SJCRH30 (cell line): ENCODE measurements around the gene PTGER3. TPM values are rescaled to one million over a fixed set of nuclear protein-coding genes. Genes with fewer than 3 reads are reported as not detected.

Source experiments
- DNase-seq, 2 experiments: peaks; one replicate each; pipeline ENCODE4 v3.0.0-alpha.2; 2015 to 2020
- H3K27ac ChIP-seq: fragments of 250-450 bp; sonication (Bioruptor Pico); 2 replicates; pipeline ENCODE4 v1.5.1; 2020; ENCODE audit warnings: mild to moderate bottlenecking, moderate library complexity
- H3K27me3 ChIP-seq: fragments of 250-450 bp; sonication (Bioruptor Pico); 2 replicates; pipeline ENCODE4 v1.5.1; 2020; ENCODE audit warnings: mild to moderate bottlenecking, moderate library complexity
- H3K36me3 ChIP-seq: fragments of 250-450 bp; sonication (Bioruptor Pico); 2 replicates; pipeline ENCODE4 v1.5.1; 2020; ENCODE audit warnings: mild to moderate bottlenecking, moderate library complexity
- H3K4me1 ChIP-seq: fragments of 250-450 bp; sonication (Bioruptor Pico); 2 replicates; pipeline ENCODE4 v1.5.1; 2020; ENCODE audit warnings: mild to moderate bottlenecking, moderate library complexity
- H3K4me3 ChIP-seq: fragments of 250-450 bp; sonication (Bioruptor Pico); 2 replicates; pipeline ENCODE4 v1.5.1; 2020; ENCODE audit warnings: mild to moderate bottlenecking, moderate library complexity
- H3K9me3 ChIP-seq: fragments of 250-450 bp; sonication (Bioruptor Pico); replicated peaks from 2 replicates; pipeline ENCODE4 v1.5.1; 2020; ENCODE audit warnings: mild to moderate bottlenecking, moderate library complexity
- total RNA-seq: library from RNA; depleted of rRNA; stranded (reverse); fragments of >200 nt; shearing (Covaris generic); gene quantifications from 2 replicates; pipeline ENCODE4 v1.2.3, GENCODE V29; 2014

The PTGER3 gene
- total RNA-seq, 1 experiment from 2014 or later, result not detected

GRCh38 chr1:71072273-71072672 lies 24.7 kb upstream of the PTGER3 start:
- H3K36me3 ChIP-seq, result peaks cover 94% of the 10 kb centered on the region
- DNase-seq, result no peak
- H3K9me3 ChIP-seq, result no peaks in the 10 kb centered on the region
- H3K27me3 ChIP-seq, result no peaks in the 10 kb centered on the region
- no peaks in the 10 kb centered on the region for H3K4me1 ChIP-seq
- no peak overlapping the region for H3K27ac ChIP-seq
- no peak overlapping the region for H3K4me3 ChIP-seq

GRCh38 chr1:71071720-71072119 lies 24.1 kb upstream of the PTGER3 start:
- no peaks in the 10 kb centered on the region for H3K4me1 ChIP-seq
- H3K27ac ChIP-seq, result no peak overlapping the region
- no peak overlapping the region for H3K4me3 ChIP-seq
- no peak for DNase-seq
- peaks cover 94% of the 10 kb centered on the region for H3K36me3 ChIP-seq
- H3K9me3 ChIP-seq, result no peaks in the 10 kb centered on the region
- H3K27me3 ChIP-seq, result no peaks in the 10 kb centered on the region

- Histone ChIP-seq H3K27ac (no peak overlapping the region), H3K36me3 (peaks cover 95% of the 10 kb centered on the region), H3K4me3 (no peak overlapping the region), H3K4me1 (no peaks in the 10 kb centered on the region), H3K9me3 (no peaks in the 10 kb centered on the region), H3K27me3 (no peaks in the 10 kb centered on the region)
- no peak for DNase-seq
These were observed 21.0 kb upstream of the PTGER3 start for GRCh38 chr1:71068325-71069240.

GRCh38 chr1:71054791-71055190 lies 7.2 kb upstream of the PTGER3 start:
- Histone ChIP-seq H3K9me3 (no peaks in the 10 kb centered on the region), H3K27ac (no peak overlapping the region), H3K4me1 (no peaks in the 10 kb centered on the region), H3K36me3 (peaks cover 2% of the 10 kb centered on the region), H3K27me3 (no peaks in the 10 kb centered on the region), H3K4me3 (no peak overlapping the region)
- no peak for DNase-seq

GRCh38 chr1:71054281-71054731 lies 6.7 kb upstream of the PTGER3 start:
- Histone ChIP-seq H3K9me3 (no peaks in the 10 kb centered on the region), H3K27me3 (no peaks in the 10 kb centered on the region), H3K4me3 (no peak overlapping the region), H3K27ac (no peak overlapping the region), H3K4me1 (no peaks in the 10 kb centered on the region), H3K36me3 (peaks cover 2% of the 10 kb centered on the region; the same call in 1 of the 2 replicates)
- no peak for DNase-seq

GRCh38 chr1:71053758-71054157 lies 6.1 kb upstream of the PTGER3 start:
- no peak overlapping the region for H3K27ac ChIP-seq
- H3K4me1 ChIP-seq, result no peaks in the 10 kb centered on the region
- DNase-seq, result no peak
- 0 out of 2 replicates have a peak, but pooled peaks cover 4% of the 10 kb centered on the region for H3K27me3 ChIP-seq
- H3K4me3 ChIP-seq, result no peak overlapping the region
- H3K9me3 ChIP-seq, result no peaks in the 10 kb centered on the region
- H3K36me3 ChIP-seq, result no peaks in the 10 kb centered on the region; the same call in 1 of the 2 replicates

GRCh38 chr1:71053146-71053545 lies 5.5 kb upstream of the PTGER3 start:
- DNase-seq, result no peak
- no peaks in the 10 kb centered on the region for H3K4me1 ChIP-seq
- 0 out of 2 replicates have a peak, but pooled peaks cover 4% of the 10 kb centered on the region for H3K27me3 ChIP-seq
- no peaks in the 10 kb centered on the region; the same call in 1 of the 2 replicates for H3K36me3 ChIP-seq
- H3K4me3 ChIP-seq, result no peak overlapping the region
- no peak overlapping the region for H3K27ac ChIP-seq
- no peaks in the 10 kb centered on the region for H3K9me3 ChIP-seq

- Histone ChIP-seq H3K4me3 (no peak overlapping the region), H3K9me3 (no peaks in the 10 kb centered on the region), H3K27ac (no peak overlapping the region), H3K27me3 (0 out of 2 replicates have a peak, but pooled peaks cover 4% of the 10 kb centered on the region), H3K36me3 (no peaks in the 10 kb centered on the region), H3K4me1 (no peaks in the 10 kb centered on the region)
- DNase-seq, result peak in 1 of 2 experiments; percentile 82
These were observed 2.5 kb upstream of the PTGER3 start for GRCh38 chr1:71049951-71050598.

GRCh38 chr1:71046891-71047634 lies 553 bp downstream of the PTGER3 start:
- Histone ChIP-seq H3K9me3 (no peaks in the 10 kb centered on the region), H3K4me1 (no peaks in the 10 kb centered on the region), H3K27me3 (peaks cover 6% of the 10 kb centered on the region; the same call in 1 of the 2 replicates), H3K4me3 (no peak overlapping the region), H3K36me3 (no peaks in the 10 kb centered on the region), H3K27ac (no peak overlapping the region)
- DNase-seq, result no peak

- Histone ChIP-seq H3K4me3 (no peak overlapping the region), H3K36me3 (no peaks in the 10 kb centered on the region), H3K9me3 (no peaks in the 10 kb centered on the region), H3K27me3 (peaks cover 6% of the 10 kb centered on the region; the same call in 1 of the 2 replicates), H3K27ac (no peak overlapping the region), H3K4me1 (no peaks in the 10 kb centered on the region)
- DNase-seq, result no peak
These were observed 2.1 kb downstream of the PTGER3 start for GRCh38 chr1:71045463-71046028.

GRCh38 chr1:71044833-71045232 lies 2.8 kb downstream of the PTGER3 start:
- Histone ChIP-seq H3K4me3 (no peak overlapping the region), H3K27me3 (peaks cover 6% of the 10 kb centered on the region; the same call in 1 of the 2 replicates), H3K9me3 (no peaks in the 10 kb centered on the region), H3K36me3 (no peaks in the 10 kb centered on the region), H3K4me1 (no peaks in the 10 kb centered on the region), H3K27ac (no peak overlapping the region)
- no peak for DNase-seq

- no peaks in the 10 kb centered on the region for H3K9me3 ChIP-seq
- DNase-seq, result no peak
- no peak overlapping the region for H3K4me3 ChIP-seq
These were observed 4.6 kb downstream of the PTGER3 start for GRCh38 chr1:71043065-71043464.

GRCh38 chr1:71041806-71042205 lies 5.8 kb downstream of the PTGER3 start:
- H3K27me3 ChIP-seq, result peaks cover 6% of the 10 kb centered on the region; the same call in 1 of the 2 replicates
- no peaks in the 10 kb centered on the region for H3K36me3 ChIP-seq
- H3K4me1 ChIP-seq, result no peaks in the 10 kb centered on the region
- no peak for DNase-seq
- no peaks in the 10 kb centered on the region for H3K9me3 ChIP-seq
- H3K4me3 ChIP-seq, result no peak overlapping the region
- H3K27ac ChIP-seq, result no peak overlapping the region

More at GRCh38 chr1:71043065-71043464, 4.6 kb downstream of the PTGER3 start:
- Histone ChIP-seq H3K4me1 (no peaks in the 10 kb centered on the region), H3K27me3 (peaks cover 6% of the 10 kb centered on the region; the same call in 1 of the 2 replicates), H3K27ac (no peak overlapping the region), H3K36me3 (no peaks in the 10 kb centered on the region)

- DNase-seq, result no peak
- H3K27ac ChIP-seq, result no peak overlapping the region
- peaks cover 3% of the 10 kb centered on the region; the same call in 1 of the 2 replicates for H3K27me3 ChIP-seq
- no peaks in the 10 kb centered on the region for H3K4me1 ChIP-seq
- H3K4me3 ChIP-seq, result no peak overlapping the region
- H3K36me3 ChIP-seq, result no peaks in the 10 kb centered on the region
- H3K9me3 ChIP-seq, result no peaks in the 10 kb centered on the region
These were observed 7.9 kb downstream of the PTGER3 start for GRCh38 chr1:71039661-71040262.
